HL-60 (cell line): ENCODE results near the gene PPP2R5C.

Source experiments
- GABPA ChIP-seq: IDR thresholded peaks from 2 replicates; pipeline ENCODE4 v1.6.1; 2012; ENCODE audit warnings: low read depth
- POLR2AphosphoS5 ChIP-seq: IDR thresholded peaks from 2 replicates; pipeline ENCODE4 v1.6.1; 2012; ENCODE audit warnings: low read depth
- TF ChIP-seq, protein P1 (sequence below): IDR thresholded peaks from one replicate; pipeline ENCODE4 v1.5.1; 2011; ENCODE audit warnings: low read length, control low read depth, inconsistent platforms; ENCODE audit not compliant: insufficient read depth
- TF ChIP-seq, protein P2 (sequence below): IDR thresholded peaks from 2 replicates; pipeline ENCODE4 v1.6.1; 2012; ENCODE audit warnings: low read depth; ENCODE audit not compliant: insufficient replicate concordance

GRCh38 chr14:101879529-101880336, 118.2 kb downstream of the PPP2R5C start:
- TF ChIP-seq, protein P1, sequence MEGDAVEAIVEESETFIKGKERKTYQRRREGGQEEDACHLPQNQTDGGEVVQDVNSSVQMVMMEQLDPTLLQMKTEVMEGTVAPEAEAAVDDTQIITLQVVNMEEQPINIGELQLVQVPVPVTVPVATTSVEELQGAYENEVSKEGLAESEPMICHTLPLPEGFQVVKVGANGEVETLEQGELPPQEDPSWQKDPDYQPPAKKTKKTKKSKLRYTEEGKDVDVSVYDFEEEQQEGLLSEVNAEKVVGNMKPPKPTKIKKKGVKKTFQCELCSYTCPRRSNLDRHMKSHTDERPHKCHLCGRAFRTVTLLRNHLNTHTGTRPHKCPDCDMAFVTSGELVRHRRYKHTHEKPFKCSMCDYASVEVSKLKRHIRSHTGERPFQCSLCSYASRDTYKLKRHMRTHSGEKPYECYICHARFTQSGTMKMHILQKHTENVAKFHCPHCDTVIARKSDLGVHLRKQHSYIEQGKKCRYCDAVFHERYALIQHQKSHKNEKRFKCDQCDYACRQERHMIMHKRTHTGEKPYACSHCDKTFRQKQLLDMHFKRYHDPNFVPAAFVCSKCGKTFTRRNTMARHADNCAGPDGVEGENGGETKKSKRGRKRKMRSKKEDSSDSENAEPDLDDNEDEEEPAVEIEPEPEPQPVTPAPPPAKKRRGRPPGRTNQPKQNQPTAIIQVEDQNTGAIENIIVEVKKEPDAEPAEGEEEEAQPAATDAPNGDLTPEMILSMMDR, result no peak
- no peak for TF ChIP-seq POLR2AphosphoS5
- TF ChIP-seq, protein P2, sequence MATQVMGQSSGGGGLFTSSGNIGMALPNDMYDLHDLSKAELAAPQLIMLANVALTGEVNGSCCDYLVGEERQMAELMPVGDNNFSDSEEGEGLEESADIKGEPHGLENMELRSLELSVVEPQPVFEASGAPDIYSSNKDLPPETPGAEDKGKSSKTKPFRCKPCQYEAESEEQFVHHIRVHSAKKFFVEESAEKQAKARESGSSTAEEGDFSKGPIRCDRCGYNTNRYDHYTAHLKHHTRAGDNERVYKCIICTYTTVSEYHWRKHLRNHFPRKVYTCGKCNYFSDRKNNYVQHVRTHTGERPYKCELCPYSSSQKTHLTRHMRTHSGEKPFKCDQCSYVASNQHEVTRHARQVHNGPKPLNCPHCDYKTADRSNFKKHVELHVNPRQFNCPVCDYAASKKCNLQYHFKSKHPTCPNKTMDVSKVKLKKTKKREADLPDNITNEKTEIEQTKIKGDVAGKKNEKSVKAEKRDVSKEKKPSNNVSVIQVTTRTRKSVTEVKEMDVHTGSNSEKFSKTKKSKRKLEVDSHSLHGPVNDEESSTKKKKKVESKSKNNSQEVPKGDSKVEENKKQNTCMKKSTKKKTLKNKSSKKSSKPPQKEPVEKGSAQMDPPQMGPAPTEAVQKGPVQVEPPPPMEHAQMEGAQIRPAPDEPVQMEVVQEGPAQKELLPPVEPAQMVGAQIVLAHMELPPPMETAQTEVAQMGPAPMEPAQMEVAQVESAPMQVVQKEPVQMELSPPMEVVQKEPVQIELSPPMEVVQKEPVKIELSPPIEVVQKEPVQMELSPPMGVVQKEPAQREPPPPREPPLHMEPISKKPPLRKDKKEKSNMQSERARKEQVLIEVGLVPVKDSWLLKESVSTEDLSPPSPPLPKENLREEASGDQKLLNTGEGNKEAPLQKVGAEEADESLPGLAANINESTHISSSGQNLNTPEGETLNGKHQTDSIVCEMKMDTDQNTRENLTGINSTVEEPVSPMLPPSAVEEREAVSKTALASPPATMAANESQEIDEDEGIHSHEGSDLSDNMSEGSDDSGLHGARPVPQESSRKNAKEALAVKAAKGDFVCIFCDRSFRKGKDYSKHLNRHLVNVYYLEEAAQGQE, result no peak
- no peak for TF ChIP-seq GABPA
